Activated CD8-positive, alpha-beta memory T cell treated with anti-CD3 and anti-CD28 coated beads, Interleukin-2, amount 50 U/mL, for 24 hours (primary cell): ENCODE measurements around the gene SFMBT2.

Experiments used
- DNase-seq: peaks from one replicate; pipeline ENCODE4 v3.0.0-alpha.2; 2020; ENCODE audit errors: extremely low read depth

The SFMBT2 gene

DNA sequence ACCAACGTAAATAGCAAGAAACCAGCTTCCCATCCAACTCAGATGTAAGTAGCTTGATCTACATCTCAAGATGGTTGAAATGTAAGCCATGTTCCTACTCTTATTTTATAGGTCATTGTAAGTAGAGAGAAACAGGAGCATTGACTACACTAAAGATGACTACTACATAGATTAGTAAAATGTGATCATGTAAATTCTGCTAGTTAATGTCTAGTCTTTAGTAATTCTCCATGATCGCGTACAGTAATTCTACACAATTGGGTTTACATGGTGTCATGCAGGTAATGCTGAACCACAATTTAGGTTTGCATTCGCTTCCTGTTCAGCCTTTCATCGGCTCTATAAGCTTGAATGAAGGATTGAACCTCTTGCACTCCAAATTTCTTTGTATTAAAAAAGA lies 14.9 kb upstream of the SFMBT2 start:
- DNase-seq = no peak

DNA sequence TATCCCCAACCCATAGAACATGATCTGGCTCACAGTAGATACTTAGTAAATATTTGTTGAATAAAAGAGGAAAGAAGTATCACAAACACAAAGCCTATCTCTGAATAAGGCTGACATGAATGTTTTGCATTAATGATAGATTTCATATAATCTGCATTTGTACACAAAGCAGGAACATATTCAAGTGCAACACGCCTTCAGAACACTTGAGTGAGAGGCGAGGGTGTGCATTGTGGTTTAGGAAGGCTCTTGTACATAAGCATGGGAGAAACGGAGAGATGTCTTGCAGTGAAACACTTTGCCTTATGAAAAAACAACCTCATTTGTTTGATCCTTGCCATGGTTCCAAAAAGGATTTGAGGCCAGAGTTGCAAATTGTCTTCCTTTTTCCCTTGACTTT lies 14.1 kb upstream of the SFMBT2 start:
- DNase-seq = no peak

DNA sequence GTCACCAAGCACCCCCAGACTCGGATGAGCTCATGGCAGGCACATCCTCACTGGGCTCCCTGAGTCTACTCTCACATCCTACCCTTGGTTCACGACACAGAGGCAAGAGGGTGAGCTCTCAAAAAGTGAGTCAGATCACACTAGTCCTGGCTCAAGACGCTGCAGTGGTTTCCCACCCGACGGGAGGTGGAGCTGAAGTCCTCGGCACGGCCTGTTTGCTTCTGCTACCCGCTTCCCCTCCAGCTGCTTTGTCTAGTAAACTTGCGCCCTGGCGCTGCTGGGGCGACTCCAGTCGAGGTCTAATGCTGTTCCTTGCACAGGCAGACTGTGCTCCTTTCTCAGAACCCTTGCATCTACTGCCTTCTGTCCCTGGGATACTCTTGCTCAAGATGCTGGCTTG lies 13.5 kb upstream of the SFMBT2 start:
- DNase-seq = no peak

DNA sequence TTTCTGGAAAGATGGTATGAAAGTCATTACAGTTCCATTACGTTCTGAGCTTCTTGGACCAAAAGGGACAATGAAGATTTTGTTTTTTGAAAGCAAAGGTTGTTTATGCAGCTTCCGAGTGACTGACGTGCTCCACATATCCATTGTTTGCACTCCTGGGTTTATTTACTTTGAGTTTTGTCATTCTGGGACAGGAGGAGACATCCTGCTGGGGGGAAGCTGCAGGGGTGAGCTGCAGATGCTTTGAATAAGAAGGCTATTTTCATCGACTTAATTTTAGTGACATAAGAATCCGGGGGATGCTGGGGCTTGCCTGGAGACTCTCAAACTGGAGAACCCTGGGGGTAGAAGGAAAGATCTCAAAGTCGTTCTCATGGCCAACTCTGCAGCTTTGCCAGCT lies 12.7 kb upstream of the SFMBT2 start:
- DNase-seq = no peak

DNA sequence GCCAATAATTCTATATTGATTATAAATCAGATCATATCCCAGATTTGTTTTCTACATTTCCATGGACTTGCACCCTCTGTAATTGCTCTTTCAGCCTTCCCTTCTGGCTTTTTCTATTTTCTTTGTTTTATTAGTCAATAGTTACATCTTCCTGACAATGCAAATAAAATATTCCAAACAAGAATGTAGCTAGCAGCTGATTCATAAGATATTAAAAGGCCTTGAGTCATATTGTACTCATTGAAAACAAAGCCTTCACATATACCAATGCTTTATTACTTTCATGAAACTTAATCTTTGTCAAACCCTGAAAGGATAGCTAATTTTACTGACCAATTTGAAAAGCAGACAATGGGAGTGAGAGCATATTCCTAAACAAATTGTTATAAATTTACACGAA lies 10.7 kb upstream of the SFMBT2 start:
- no peak for DNase-seq

DNA sequence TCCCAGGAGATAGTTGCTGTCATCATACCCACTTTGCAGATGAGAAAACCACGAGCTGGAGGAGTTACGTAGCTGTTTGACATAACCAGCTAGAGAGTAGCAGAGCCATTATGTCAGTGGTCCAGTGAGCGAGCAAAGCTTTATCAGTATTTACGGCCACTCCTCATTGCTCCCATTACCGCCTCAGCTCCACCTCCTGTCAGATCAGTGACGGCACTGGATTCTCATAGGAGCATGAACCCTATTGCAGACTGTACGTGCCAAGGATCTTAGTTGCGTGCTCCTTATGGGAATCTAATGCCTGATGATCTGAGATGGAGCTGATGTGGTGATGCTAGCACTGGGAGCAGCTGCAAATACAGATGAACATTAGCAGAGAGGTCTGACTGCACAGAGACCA lies 9.2 kb upstream of the SFMBT2 start:
- DNase-seq = no peak

DNA sequence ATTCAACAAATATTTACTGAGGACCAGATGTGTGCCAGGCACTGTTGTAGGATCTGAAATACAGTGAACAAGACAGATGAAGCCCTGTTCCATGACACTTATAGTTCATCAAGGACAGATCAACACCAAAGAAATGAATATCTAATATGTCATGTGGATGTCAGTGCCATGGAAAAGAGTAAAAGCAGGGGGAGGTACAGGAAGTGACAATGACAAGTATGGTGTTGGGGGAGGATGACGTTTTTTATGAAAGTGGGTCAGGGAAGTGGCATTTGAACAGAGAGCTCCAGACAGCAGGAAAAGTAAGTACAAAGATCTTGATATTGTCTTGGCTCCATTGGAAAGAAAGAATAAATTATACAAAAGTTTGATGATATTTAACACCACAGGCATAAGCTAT lies 7.0 kb upstream of the SFMBT2 start:
- no peak for DNase-seq

DNA sequence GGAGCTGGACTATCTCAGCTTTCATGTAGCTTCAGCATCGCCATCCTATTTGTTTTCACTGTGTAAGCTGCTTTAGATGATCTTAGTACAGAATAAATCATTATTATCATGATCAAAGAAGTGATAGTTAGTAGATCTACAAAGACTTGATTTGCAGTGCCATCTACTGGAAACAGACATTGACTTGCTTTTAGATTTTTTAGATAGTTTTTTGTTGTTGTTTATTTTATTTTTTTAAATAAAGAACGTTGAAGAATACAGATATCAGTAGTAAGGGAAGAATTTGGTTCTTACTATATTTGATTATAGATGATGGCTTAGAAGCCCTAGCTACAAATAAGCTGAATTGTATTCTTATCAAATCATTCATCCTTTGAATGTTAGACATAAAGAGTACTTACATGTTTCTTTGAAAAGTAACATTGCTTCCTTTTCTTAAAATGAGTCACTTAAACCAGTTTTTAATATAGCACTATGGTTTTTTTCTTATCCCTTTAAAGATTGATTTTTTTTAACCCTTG lies 6.3 kb upstream of the SFMBT2 start:
- no peak for DNase-seq

DNA sequence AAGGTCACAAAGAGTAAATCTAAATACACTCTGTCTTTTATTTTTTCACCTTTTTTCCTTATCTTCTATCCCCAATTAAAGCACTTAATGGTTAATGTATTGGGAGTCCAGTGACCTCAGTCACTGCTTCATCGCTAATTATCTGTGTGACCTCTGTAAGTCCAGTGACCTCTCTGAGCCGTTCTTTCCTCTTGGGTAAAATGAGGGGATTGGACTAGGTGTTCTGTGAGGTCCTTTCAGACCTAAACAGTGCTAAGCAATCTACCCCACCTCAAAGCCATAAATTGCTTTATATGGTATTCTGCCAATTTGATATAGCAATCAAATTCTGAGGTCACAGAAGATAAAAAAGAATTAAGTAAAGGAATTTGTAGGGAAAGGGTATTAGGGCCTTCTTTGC lies 3.9 kb upstream of the SFMBT2 start:
- DNase-seq = no peak

DNA sequence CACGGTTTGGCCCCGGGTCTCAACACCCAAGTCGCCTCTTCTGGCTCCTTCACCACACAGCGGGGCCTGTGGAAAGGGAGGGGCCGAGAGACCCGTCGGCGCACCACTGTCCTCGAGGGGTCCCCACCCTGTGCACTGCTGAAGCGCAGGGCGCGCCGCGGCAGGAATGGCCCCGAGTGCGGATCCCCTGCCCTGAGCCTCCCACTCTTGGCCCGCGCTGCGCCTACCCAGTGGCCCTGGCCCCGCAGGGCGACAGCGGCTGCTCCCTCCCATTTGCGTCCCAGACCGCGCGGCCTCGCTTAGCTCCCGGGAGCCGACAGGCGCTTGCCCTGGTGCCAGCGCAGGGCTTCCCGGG lies 2.1 kb upstream of the SFMBT2 start:
- DNase-seq = no peak

DNA sequence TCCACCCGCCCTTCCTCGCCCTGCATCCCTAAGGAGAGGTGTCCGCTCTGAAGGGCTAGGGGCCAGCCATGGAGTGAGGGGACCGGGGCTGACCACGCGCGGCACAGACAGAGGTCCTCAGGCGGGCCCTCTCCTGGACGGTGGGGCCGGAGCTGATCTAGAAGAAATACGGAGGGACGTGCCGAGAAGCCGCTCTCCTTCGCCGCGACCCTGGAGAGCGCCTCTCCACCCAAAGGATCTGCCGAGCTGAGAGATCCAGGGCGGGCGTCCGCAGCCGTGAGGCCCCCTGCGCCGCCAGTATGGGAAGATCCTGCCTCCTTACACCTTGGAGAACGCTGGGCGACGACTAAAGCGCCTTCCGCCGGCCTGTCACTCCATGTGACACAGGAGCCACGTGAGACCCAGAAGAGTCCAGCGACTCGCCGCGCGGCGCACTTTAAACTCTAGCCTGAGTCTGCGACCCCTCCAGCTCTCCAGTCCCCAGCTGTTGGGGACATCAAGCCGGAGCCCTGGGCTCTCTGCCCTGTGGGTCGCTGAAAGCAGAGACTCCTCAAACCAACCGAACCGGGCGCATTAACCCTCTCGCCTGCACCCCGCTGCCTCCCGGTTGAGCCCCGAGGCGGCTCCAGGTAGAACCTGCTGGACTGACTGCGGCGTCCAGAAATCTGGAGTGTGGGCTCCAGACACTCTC lies 1.5 kb upstream of the SFMBT2 start:
- DNase-seq = no peak

DNA sequence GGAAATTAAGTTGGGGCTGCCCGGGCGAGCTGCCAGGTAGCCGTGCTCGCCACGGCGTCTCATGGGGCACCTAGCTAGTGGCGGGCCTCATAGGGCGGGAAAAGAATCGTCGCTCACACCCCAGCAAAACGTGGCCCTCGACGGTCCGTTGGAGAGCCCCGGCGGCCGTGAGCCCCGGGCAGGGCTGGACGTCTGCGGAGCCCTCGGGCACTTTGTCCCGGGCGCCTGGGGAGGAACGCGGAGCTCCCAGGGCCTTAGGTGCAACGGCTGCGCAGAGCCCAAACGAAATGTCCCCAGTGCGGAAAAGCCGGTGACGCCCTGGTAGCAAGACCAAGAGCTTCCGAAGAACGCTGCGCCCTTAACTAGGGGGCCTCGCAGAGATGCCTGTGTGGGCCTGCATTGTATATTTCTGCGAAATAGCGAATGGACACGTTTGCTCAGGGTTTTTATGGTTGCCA lies 866 bp upstream of the SFMBT2 start:
- DNase-seq = no peak

DNA sequence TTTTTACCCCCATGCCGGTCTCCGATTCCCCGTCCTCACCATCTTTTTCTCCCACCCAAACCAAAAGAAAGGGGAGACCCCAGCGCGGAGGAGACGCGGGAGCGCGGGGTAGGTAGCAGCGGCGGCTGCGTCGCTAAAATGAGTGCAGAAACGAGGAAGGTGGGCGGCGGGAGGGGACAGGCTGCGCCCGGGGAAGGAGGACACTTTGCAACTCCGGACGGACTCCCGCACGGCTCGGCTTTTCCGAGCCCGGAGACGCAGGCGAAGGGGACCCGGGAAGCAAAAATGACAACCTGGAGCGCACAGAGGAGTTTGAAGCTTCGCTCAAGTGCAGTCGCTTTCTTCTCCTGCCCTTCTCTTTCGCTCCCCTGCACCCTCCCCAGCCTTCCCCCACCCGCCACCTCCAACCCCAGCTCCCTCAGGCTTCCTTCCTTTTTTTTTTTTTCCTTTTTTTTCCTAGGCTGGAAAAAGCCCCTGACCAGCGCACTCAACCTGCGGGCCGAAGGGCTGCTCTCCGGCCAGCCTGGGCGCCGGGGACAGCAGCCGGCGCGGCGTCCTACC lies 453 bp downstream of the SFMBT2 start:
- DNase-seq = no peak

DNA sequence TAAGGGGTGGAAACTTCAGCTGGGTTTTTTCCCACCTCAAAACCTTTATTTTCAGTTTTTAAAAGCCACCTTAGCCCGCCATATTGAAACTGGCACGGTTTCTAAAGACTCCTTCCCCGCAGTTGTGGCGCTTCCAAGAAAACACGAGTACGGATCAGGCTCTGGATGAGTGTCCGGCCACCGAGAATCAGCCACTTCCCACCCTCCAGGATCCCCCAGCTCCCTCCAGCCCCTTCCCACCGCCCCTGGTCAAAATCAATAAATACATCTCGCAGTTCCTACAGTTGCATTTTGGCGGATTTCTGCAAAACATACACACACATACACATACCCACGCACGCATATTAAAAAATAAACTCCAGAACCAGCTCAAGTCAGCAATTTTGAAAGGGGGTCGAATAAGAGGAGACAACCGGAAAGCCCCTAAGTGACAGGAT lies 1.1 kb downstream of the SFMBT2 start:
- DNase-seq = no peak

DNA sequence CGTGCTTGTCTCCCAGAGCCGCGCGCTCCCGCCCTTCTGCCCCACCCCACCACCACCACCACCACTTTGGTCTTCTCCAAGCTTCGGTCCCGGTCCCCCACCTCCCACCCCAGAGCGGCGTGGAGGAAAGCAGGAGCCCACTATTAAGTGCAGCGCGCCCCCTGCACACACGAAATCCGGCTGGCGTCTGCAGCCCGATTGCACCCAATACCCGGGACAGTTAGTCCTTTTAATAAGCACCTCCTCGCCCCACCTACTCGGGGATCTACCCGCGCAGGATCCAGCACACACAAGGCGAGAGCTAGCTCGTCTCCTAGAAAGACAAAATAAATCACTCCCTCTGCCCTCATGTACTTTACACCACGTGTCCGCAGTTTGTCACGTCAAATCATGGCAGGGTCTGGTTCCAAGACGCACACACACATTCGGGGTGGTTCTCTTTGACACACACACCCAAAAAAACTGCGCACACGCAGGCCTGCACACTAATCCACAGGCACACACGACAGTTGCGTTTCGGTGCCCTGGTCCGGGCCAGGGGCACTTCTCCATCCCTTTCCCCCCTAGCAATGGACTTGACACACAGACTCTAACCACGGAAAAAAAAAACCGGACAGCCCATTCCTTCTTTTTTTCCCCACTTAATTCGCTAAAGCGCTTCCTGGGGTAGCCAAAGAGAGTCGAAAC lies 1.6 kb downstream of the SFMBT2 start:
- DNase-seq = no peak

DNA sequence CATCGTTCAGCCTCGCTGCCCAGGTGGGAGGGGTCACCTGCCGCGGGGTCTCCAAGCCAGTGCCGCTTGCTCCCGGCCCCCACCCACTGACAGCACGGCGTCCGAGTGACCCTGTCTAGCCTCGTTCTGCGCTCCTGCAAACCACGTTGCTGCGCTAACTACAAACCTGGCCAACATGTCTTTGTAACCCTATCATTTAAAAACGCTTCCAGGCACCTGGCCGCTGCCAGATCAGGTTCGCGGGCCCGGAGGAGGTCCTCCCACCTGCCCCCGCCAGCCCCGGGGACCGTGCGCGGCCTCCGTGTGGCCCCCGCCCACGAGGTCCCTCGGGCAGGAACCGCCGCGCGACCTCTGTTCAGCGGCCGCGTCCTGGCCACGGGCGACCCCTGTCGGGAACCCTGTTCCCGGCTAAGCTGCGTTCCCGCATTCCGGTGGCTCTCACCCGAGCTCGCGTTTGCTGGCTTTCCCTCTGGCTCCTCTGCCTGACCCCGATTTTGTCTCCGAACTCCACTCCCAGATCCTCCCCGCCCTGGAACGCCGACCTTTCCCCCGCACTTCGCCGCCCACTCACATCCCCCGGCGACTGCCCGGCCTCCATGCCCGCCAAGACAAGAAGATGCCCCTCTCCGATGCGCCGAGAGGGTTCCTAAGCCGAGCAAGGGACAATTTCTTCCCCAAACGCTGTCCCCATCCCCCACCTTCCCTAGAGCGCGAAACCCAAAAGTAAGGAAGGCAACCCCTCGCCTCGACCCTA lies 2.4 kb downstream of the SFMBT2 start:
- DNase-seq = no peak

DNA sequence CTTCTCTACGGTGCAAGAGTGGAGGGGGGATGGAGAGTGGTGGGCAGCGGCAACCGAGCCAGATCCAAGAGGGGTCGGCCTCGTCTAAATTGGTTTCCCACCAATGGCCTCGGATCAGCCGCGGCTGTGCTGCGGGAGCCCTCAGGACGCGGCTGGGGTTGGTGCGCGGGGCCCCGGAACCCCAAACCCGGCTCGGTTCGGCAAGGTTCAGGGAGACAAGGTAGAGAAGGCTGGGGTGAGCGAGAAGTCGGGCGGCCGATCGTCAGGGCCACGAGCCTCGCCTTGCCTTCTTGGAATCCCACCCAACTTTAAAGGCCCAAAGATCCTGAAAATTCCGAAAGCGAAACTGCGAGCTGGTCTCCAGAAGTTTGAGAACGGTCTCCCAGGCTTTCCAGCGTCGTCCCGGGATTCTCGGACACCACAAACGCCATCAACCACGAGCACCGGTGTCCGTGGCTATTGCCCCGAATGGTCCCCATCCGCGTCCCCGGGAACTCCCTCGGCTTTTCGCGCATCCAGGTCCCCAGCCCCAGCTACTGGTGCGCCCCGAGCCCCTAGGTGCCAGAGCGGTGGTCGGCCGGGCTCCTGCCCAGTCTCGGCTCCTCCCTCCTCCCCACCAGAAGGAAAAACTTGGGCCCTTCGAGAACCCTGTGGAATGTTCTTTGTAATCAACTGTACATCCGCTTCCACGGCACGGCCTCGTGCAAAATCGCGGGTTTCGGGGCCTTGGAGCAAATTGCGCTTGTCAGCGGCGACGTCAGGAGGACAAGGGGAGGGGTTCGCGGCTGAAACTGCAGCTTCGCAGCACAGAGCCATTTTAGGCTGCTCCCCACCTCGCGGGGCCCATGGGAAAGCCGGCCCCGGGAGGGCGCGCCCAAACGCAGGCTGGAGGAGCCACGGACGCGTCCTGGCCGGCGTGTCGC lies 3.2 kb downstream of the SFMBT2 start:
- DNase-seq = no peak

DNA sequence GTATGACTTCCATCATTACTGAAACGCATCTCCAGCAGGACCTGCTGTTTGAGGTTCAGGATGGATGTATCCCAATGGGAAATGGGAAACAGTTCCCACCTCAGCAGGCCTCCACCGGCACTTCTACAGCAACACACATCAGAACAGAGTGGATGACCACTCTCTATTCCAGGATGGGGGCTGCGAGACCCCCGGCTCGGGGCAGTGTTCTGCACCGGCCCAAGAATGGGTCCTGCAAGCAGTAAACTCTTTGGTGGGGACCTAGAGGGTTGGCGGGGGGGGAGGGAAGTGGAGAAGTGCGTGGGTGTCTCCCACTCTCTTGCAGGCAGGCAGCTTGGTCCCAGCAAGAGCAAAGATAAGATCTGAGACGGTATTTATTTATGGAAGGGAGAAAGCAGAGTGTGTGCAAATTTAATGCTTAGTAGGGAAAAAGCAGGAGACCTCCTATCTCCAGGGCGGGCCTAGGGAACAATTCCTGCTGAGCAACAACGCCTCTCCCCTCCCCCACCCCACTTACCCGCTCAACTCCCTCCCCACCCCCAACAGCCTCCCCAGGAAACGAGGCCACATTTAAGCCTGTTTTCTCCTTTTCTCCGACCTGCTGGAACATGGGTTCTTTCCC lies 4.0 kb downstream of the SFMBT2 start:
- no peak for DNase-seq

DNA sequence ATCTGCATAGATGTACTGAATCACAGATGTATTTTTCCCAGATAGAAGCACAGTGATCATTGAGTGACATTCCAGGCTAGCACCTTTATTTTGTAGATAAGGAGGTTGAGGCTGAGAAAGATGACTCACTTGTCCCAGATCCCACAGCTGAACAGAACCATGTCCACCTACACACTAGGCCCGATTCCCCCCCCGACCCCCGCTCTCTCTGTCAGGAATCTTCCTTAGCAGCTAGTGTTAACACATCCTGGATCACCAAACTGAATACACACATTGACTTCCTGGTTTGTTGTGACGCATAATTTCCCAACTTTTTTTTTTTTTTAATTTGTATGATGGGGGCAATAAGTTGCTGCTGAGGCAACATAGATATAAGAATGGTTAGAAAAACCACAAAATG lies 5.2 kb downstream of the SFMBT2 start:
- DNase-seq = no peak

DNA sequence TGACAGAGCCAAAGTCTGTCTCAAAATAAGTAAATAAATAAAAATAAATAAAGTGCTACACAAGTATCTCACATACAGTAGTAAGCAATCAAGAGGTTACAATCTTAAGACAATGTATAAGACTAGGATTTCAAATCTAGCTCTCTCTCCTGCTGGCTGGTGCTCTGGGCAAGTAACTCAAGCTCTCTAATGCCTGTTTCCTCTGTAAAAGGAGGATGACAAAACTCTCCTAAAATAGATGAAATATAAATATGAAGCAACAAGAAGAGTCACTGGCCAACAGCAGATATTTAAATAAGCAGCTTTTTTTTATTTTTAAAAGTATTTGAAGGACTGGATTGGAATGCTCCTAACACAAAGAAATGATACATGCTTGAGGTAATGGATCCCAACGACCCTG lies 7.2 kb downstream of the SFMBT2 start:
- no peak for DNase-seq

DNA sequence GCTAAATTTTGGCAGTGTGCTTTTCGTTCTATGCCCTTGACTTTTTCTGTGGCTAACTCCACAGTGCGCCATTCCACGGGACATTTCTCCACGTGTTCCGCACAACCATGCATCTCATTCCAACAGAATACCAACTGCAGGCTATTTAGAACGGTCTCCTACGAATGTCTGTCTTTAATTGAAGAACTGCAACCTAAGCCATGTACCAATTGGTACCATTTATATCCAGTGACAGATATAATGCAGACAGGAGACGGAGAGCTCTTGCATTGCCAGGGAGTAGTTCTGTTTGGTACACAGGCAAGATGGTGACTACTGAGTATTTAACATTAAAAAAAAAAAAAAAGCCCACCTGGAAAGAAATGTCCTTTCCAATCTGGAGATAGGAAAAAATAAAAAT lies 9.1 kb downstream of the SFMBT2 start:
- DNase-seq = no peak
